Peyer's patch (tissue), 4 donors: ENCODE data around the gene SLCO3A1. TPM values are rescaled to one million over a fixed set of nuclear protein-coding genes. Genes with fewer than 3 reads are reported as not detected.

Experiments used
- DNase-seq, 3 donors: peaks; one replicate each; pipeline ENCODE4 v3.0.0-alpha.2; 2017 to 2019
- H3K27ac ChIP-seq, 4 donors: fragments of 200-600 bp; sonication (generic); one replicate each; pipeline ENCODE4 v1.5.1; 2016 to 2019
- H3K27me3 ChIP-seq, 2 donors: fragments of 200-600 bp; sonication (generic); one replicate each; pipeline ENCODE4 v1.5.1; 2019
- H3K36me3 ChIP-seq, 3 donors: fragments of 200-600 bp; sonication (generic); one replicate each; pipeline ENCODE4 v1.5.1; 2016 to 2019
- H3K4me1 ChIP-seq, 4 donors: fragments of 200-600 bp; sonication (generic); one replicate each; pipeline ENCODE4 v1.5.1; 2016 to 2019
- H3K4me3 ChIP-seq, 4 donors: fragments of 200-600 bp; sonication (generic); 1 replicate in 3 of 4; 2 replicates in 1 of 4; pipeline ENCODE4 v1.5.1; 2016 to 2019; ENCODE audit warnings: mild to moderate bottlenecking in 1 of 4
- H3K9me3 ChIP-seq, 4 donors: fragments of 200-600 bp; sonication (generic); one replicate each; pipeline ENCODE4 v1.5.1; 2016 to 2019; ENCODE audit warnings: mild to moderate bottlenecking in 1 of 4
- POLR2A ChIP-seq, 2 donors: fragments of 450-650 bp; IDR thresholded peaks; one replicate each; pipeline ENCODE4 v1.5.1; 2017; ENCODE audit warnings: antibody characterized with exemption in 2 of 2, mild to moderate bottlenecking in 2 of 2, moderate library complexity in 2 of 2
- total RNA-seq, 4 donors: library from RNA; depleted of rRNA; stranded (reverse); fragments of >200 nt; gene quantifications; one replicate each; pipeline ENCODE4 v1.1.0, GENCODE V29; 2016
- TF ChIP-seq, protein P1 (sequence below), 6 experiments: fragments of 450-650 bp in 4 of 6; fragments of 200-600 bp in 2 of 6; sonication (generic) in 1 of 6; IDR thresholded peaks; one replicate each; pipeline ENCODE4 v1.5.1; 2017 to 2019; ENCODE audit warnings: antibody characterized with exemption in 6 of 6, mild to moderate bottlenecking in 3 of 6, moderate library complexity in 1 of 6

The SLCO3A1 gene
- total RNA-seq, 4 donors from 2014 or later: 2.1 to 8.3 (median 5.0) TPM

DNA sequence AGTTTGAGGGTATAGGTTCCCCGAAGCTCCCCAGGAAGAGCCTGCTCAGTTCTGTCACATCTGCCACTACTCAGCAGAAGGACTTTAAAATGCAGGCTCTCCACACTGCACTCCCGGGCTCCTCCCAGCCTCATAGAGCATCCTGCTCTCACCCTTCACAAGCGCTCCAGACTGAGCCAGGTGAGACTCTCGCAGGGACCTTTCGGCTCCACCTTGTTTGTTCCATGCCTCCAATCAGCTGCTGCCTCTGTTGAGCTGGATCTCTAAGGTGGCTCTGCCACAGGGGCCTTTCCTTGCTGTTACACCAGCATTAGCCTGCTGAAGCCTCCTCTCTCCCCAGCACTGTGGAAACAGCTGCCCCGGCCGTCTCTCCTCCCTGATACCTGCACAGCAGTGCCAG lies 56.1 kb downstream of the SLCO3A1 start:
- H3K4me3 ChIP-seq: no peak overlapping the region
- no peaks in the 10 kb centered on the region for H3K27me3 ChIP-seq
- no peaks in the 10 kb centered on the region for H3K9me3 ChIP-seq
- no peaks in the 10 kb centered on the region for H3K4me1 ChIP-seq
- no peak for DNase-seq
- no peak overlapping the region for H3K27ac ChIP-seq
- no peaks in the 10 kb centered on the region for H3K36me3 ChIP-seq
- no peak for TF ChIP-seq POLR2A (IDR thresholded peaks at IDR 0.05)
- TF ChIP-seq, protein P1, sequence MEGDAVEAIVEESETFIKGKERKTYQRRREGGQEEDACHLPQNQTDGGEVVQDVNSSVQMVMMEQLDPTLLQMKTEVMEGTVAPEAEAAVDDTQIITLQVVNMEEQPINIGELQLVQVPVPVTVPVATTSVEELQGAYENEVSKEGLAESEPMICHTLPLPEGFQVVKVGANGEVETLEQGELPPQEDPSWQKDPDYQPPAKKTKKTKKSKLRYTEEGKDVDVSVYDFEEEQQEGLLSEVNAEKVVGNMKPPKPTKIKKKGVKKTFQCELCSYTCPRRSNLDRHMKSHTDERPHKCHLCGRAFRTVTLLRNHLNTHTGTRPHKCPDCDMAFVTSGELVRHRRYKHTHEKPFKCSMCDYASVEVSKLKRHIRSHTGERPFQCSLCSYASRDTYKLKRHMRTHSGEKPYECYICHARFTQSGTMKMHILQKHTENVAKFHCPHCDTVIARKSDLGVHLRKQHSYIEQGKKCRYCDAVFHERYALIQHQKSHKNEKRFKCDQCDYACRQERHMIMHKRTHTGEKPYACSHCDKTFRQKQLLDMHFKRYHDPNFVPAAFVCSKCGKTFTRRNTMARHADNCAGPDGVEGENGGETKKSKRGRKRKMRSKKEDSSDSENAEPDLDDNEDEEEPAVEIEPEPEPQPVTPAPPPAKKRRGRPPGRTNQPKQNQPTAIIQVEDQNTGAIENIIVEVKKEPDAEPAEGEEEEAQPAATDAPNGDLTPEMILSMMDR (IDR thresholded peaks at IDR 0.05): no peak

DNA sequence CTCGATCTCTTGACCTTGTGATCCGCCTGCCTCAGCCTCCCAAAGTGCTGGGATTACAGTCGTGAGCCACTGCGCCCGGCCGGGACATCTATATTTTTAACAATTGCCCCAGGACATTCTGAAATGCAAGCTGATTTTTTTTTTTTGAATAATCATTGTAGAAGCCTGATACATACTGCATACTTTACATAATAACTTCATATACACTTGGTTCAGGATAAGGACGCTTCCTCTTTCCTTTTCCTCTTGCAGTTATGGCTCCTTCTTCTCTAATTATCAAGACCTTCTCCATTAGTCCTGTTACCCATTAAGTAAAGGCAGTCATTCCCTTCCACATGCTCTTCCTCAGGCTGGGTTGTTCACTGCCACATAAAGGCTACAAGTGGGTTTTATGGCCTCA lies 58.3 kb downstream of the SLCO3A1 start:
- Histone ChIP-seq H3K36me3 (peaks cover 0 to 5% (median 0%) of the 10 kb centered on the region in 3 donors), H3K27me3 (no peaks in the 10 kb centered on the region), H3K4me3 (no peak overlapping the region), H3K9me3 (no peaks in the 10 kb centered on the region), H3K4me1 (no peaks in the 10 kb centered on the region), H3K27ac (no peak overlapping the region)
- TF ChIP-seq, protein P1 (IDR thresholded peaks at IDR 0.05): no peak
- TF ChIP-seq POLR2A (IDR thresholded peaks at IDR 0.05): no peak
- DNase-seq: no peak

DNA sequence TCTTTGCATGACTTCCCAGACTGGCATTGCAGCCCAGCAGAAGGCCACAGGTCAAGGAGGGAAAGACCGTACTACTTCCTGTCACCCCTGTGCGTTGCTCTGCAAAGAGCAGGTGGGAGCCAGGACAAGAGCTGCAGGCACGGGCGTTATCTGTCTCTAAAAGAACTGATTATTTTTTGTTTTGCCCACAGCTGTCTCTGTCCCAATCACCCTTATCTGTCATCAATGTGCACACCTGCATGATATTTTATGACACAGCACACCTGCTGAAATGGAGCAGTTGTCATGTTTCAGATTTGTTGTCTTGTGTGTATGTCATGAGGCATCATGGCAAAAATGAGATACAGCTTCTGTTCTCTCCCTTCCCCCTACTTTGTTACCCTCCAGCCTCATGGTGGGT lies 58.8 kb downstream of the SLCO3A1 start:
- Histone ChIP-seq H3K27ac (no peak overlapping the region), H3K27me3 (no peaks in the 10 kb centered on the region), H3K4me1 (no peaks in the 10 kb centered on the region), H3K9me3 (no peaks in the 10 kb centered on the region), H3K36me3 (peaks cover 0 to 5% (median 0%) of the 10 kb centered on the region in 3 donors), H3K4me3 (no peak overlapping the region)
- no peak for TF ChIP-seq POLR2A (IDR thresholded peaks at IDR 0.05)
- TF ChIP-seq, protein P1 (IDR thresholded peaks at IDR 0.05): no peak
- DNase-seq: no peak

DNA sequence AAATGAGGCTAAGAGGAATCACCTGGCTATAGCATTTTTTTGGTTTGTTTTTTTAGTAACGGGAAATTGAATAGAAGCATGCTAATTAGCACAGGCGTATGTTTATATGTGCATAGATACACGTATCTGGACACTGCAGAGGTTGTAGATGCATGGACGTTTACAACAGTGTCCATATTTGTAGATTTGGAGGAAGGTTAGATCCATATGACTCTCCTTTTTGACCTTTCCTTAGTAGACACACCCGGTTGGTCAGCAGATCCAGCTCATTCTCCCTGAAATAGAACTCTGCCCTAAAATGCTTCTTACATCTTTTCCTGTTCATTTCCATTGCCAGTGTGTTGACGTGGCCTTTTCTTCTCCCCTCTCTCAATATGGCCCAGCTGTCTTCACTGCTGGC lies 60.1 kb downstream of the SLCO3A1 start:
- Histone ChIP-seq H3K4me3 (no peak overlapping the region), H3K36me3 (peaks cover 0 to 5% (median 0%) of the 10 kb centered on the region in 3 donors), H3K27ac (no peak overlapping the region), H3K4me1 (no peaks in the 10 kb centered on the region), H3K9me3 (no peaks in the 10 kb centered on the region), H3K27me3 (no peaks in the 10 kb centered on the region)
- DNase-seq: no peak
- TF ChIP-seq, protein P1 (IDR thresholded peaks at IDR 0.05): no peak
- TF ChIP-seq POLR2A (IDR thresholded peaks at IDR 0.05): no peak

DNA sequence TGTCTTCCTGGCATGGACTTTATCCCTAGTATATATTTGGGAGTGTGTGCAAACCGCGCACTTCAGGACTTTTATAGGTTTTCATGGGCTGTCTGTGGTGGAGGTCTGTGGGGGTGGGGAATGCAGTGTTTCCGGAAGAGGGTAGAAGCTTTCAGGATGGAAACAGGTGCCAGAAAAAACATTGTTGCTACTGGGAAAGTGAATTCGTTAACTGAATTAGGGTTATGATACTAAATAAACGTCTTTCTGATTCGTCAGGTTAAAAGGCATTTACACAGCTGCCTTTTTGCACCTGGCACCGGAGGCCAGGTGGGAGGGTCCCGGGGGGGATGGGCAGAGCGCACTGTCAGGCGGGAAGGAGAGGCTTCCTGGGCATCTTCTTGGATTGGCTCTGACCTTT lies 62.1 kb downstream of the SLCO3A1 start:
- Histone ChIP-seq H3K27ac (no peak overlapping the region), H3K36me3 (peaks cover 0 to 5% (median 0%) of the 10 kb centered on the region in 3 donors), H3K4me1 (no peaks in the 10 kb centered on the region), H3K9me3 (no peaks in the 10 kb centered on the region), H3K27me3 (no peaks in the 10 kb centered on the region), H3K4me3 (no peak overlapping the region)
- TF ChIP-seq POLR2A (IDR thresholded peaks at IDR 0.05): no peak
- TF ChIP-seq, protein P1 (IDR thresholded peaks at IDR 0.05): no peak
- no peak for DNase-seq

DNA sequence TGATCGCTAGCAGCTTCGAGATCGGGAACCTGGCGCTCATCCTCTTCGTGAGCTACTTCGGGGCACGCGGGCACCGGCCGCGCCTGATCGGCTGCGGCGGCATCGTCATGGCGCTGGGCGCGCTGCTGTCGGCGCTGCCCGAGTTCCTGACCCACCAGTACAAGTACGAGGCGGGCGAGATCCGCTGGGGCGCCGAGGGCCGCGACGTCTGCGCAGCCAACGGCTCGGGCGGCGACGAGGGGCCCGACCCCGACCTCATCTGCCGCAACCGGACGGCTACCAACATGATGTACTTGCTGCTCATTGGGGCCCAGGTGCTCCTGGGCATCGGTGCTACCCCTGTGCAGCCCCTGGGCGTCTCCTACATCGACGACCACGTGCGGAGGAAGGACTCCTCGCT lies 62.5 kb downstream of the SLCO3A1 start:
- Histone ChIP-seq H3K9me3 (no peaks in the 10 kb centered on the region), H3K36me3 (peaks cover 0 to 5% (median 0%) of the 10 kb centered on the region in 3 donors), H3K27ac (no peak overlapping the region), H3K4me3 (no peak overlapping the region), H3K27me3 (no peaks in the 10 kb centered on the region), H3K4me1 (no peaks in the 10 kb centered on the region)
- no peak for DNase-seq
- TF ChIP-seq POLR2A (IDR thresholded peaks at IDR 0.05): no peak
